Panc1 (cell line): ENCODE data around the gene NFATC2. TPM values are rescaled to one million over a fixed set of nuclear protein-coding genes. Genes with fewer than 3 reads are reported as not detected.

Experiments used
- ATAC-seq: fragments of 200-7000 bp; cut with Tn5 transposase; 2 replicates; pipeline ENCODE4 v1.9.1; 2020; ENCODE audit warnings: mild to moderate bottlenecking, moderate library complexity
- BruUV-seq: library from RNA; stranded (reverse); fragments of 400-500 nt; replicated peaks from 2 replicates; lab custom pipeline; 2021; lab: Mats Ljungman, UMichigan
- CTCF ChIA-PET: fragments of 300-600 bp; sonication (Branson Sonifier 250); formaldehyde crosslinking; loops from one replicate; lab custom pipeline; 2022; ENCODE audit warnings: antibody characterized with exemption; lab: Charles Lee
- POLR2A ChIA-PET: fragments of 300-600 bp; sonication (Branson Sonifier 250); formaldehyde crosslinking; loops from one replicate; lab custom pipeline; 2022; ENCODE audit warnings: antibody characterized with exemption; lab: Charles Lee
- DNase-seq: peaks from one replicate; pipeline ENCODE4 v3.0.0-alpha.2; 2010; ENCODE audit warnings: low read depth, low spot score
- H3K27ac ChIP-seq: 2 replicates; pipeline ENCODE4 v1.5.1; 2011; ENCODE audit warnings: mild to moderate bottlenecking, low read length, inconsistent platforms
- H3K27me3 ChIP-seq: fragments of 200-500 bp; sonication (Bioruptor generic); 2 replicates; pipeline ENCODE4 v1.6.0; 2014; ENCODE audit warnings: low read length, inconsistent platforms; ENCODE audit not compliant: control insufficient read depth, insufficient read depth
- H3K36me3 ChIP-seq: fragments of 200-500 bp; sonication (Bioruptor generic); 2 replicates; pipeline ENCODE4 v1.5.1; 2014; ENCODE audit warnings: inconsistent platforms, mild to moderate bottlenecking, low read length, moderate library complexity; ENCODE audit not compliant: control insufficient read depth, insufficient read depth
- H3K4me1 ChIP-seq: 2 replicates; pipeline ENCODE4 v1.5.1; 2011; ENCODE audit warnings: inconsistent platforms, mild to moderate bottlenecking, low read length, moderate library complexity; ENCODE audit not compliant: control insufficient read depth, insufficient read depth
- H3K4me3 ChIP-seq, 2 experiments: 2 replicates each; pipeline ENCODE4 v1.5.1; 2011 to 2012; ENCODE audit warnings: low read depth in 2 of 2, low read length in 2 of 2, mild to moderate bottlenecking in 2 of 2, inconsistent platforms in 1 of 2, moderate library complexity in 1 of 2
- H3K9me3 ChIP-seq: fragments of 200-500 bp; sonication (Bioruptor generic); 2 replicates; pipeline ENCODE4 v1.5.1; 2014; ENCODE audit warnings: low read depth, mild to moderate bottlenecking, inconsistent platforms, low read length, moderate library complexity; ENCODE audit not compliant: control insufficient read depth, insufficient read depth
- CTCF ChIP-seq: fragments of 450-650 bp; IDR thresholded peaks from 2 replicates; pipeline ENCODE4 v1.5.1; 2017; ENCODE audit warnings: mild to moderate bottlenecking
- POLR2AphosphoS5 ChIP-seq: IDR thresholded peaks from 2 replicates; pipeline ENCODE4 v1.6.1; 2012; ENCODE audit warnings: mild to moderate bottlenecking, low read depth, low read length, moderate library complexity
- REST ChIP-seq, 2 experiments: IDR thresholded peaks; 2 replicates each; pipeline ENCODE4 v1.6.1; 2011 to 2012; ENCODE audit warnings: low read depth in 2 of 2, control low read depth in 1 of 2, low read length in 1 of 2, mild to moderate bottlenecking in 1 of 2, moderate library complexity in 1 of 2; ENCODE audit not compliant: insufficient read depth in 1 of 2
- SIN3A ChIP-seq: IDR thresholded peaks from 2 replicates; pipeline ENCODE4 v1.6.1; 2012; ENCODE audit warnings: low read depth, mild to moderate bottlenecking, low read length, moderate library complexity, borderline replicate concordance; ENCODE audit not compliant: insufficient read depth
- TCF7L2 ChIP-seq: IDR thresholded peaks from 2 replicates; pipeline ENCODE4 v1.6.1; 2011; ENCODE audit warnings: mild to moderate bottlenecking, low read depth, low read length, inconsistent platforms
- in situ Hi-C: cut with HindIII; loops from 2 replicates; pipeline ENCODE4 v1.10.0; 2016; ENCODE audit warnings: low sequenced_read_pairs, low pct_unique_long_range_greater_than_20kb
- intact Hi-C: fragments of 100-400 bp; cut with micrococcal nuclease; formaldehyde crosslinking; loops from one replicate; pipeline ENCODE4 v1.10.0; 2022; ENCODE audit not compliant: unreplicated experiment
- total RNA-seq: library from RNA; stranded (reverse); gene quantifications from one replicate; pipeline ENCODE4 v1.2.1, GENCODE V29; 2021; ENCODE audit not compliant: unreplicated experiment

Gene NFATC2
- total RNA-seq, 1 experiment from 2014 or later = 10.6 TPM

GRCh38 chr20:51587145-51587544, 44.6 kb upstream of the NFATC2 start:
- Histone ChIP-seq H3K27me3 (no peaks in the 10 kb centered on the region), H3K4me3 (no peak overlapping the region), H3K9me3 (no peaks in the 10 kb centered on the region), H3K36me3 (no peaks in the 10 kb centered on the region), H3K4me1 (no peaks in the 10 kb centered on the region), H3K27ac (no peak overlapping the region)
- no peak for DNase-seq
- no peak for ATAC-seq
- in situ Hi-C loops (no loop called here), intact Hi-C loops (no loop called here)
- no TSS peak for BruUV-seq
- TF ChIP-seq TCF7L2 (no peak), CTCF (no peak), POLR2AphosphoS5 (no peak), SIN3A (no peak), REST (IDR thresholded peaks at IDR 0.05; ENCODE audit: insufficient read depth in 1 of 2, low read depth in 2 of 2, low read length in 1 of 2) (no peak)
- ChIA-PET POLR2A (interaction anchor here (0.7 kb wide), 1 partner anchor 122 kb away, joined by 4 read pairs; no protein-coding TSS in a partner anchor), CTCF (interaction anchor here (0.6 kb wide), 1 partner anchor 124 kb away, joined by 3 read pairs; no protein-coding TSS in a partner anchor)

GRCh38 chr20:51586005-51586440, 43.5 kb upstream of the NFATC2 start:
- in situ Hi-C loops = no loop called here
- POLR2A ChIA-PET = no interaction called here
- no peak for DNase-seq

More at GRCh38 chr20:51586005-51586440, 43.5 kb upstream of the NFATC2 start:
- no peak for ATAC-seq
- H3K36me3 ChIP-seq = no peaks in the 10 kb centered on the region
- CTCF ChIA-PET = no interaction called here
- no peak for TF ChIP-seq SIN3A
- TF ChIP-seq TCF7L2 = no peak
- TF ChIP-seq REST (IDR thresholded peaks at IDR 0.05; ENCODE audit: insufficient read depth in 1 of 2, low read depth in 2 of 2, low read length in 1 of 2) = no peak
- TF ChIP-seq POLR2AphosphoS5 = no peak
- no peak for TF ChIP-seq CTCF
- no peaks in the 10 kb centered on the region for H3K4me1 ChIP-seq
- H3K4me3 ChIP-seq = no peak overlapping the region
- H3K27me3 ChIP-seq = no peaks in the 10 kb centered on the region
- H3K9me3 ChIP-seq = no peaks in the 10 kb centered on the region
- intact Hi-C loops = no loop called here
- BruUV-seq = no TSS peak
- H3K27ac ChIP-seq = no peak overlapping the region
